ENCODE measurements around the gene CCDC13. TPM values are rescaled to one million over a fixed set of nuclear protein-coding genes. Genes with fewer than 3 reads are reported as not detected.

Gene CCDC13
- total and polyA plus RNA-seq, 2 experiments from 2014 or later = 0.27 to 0.45 TPM

- peaks cover 8% of the 10 kb centered on the region; the same call in 2 of the 3 replicates for H3K4me1 Mint-ChIP-seq
- Histone ChIP-seq H4K20me1 (replicated peaks; ENCODE audit: insufficient read depth) (no peaks in the 10 kb centered on the region), H3K4me2 (no peak overlapping the region)
Observed at GRCh38 chr3:42819351-42819965, 46.4 kb upstream of the CCDC13 start.

More at GRCh38 chr3:42819351-42819965, 46.4 kb upstream of the CCDC13 start:
- Histone ChIP-seq H3K36me3 (ENCODE audit: insufficient read depth) (no peaks in the 10 kb centered on the region), H3K9me2 (ENCODE audit: insufficient read depth) (no peaks in the 10 kb centered on the region), H3K27me3 (ENCODE audit: insufficient read depth) (no peaks in the 10 kb centered on the region), H3K79me2 (replicated peaks; ENCODE audit: insufficient read depth) (no peaks in the 10 kb centered on the region), H3K4me1 (ENCODE audit: insufficient read depth) (0 out of 2 replicates have a peak, but pooled peaks cover 5% of the 10 kb centered on the region), H3F3A (replicated peaks; ENCODE audit: low read depth) (no peaks in the 10 kb centered on the region), H2AFZ (no peak overlapping the region; the same call in 1 of the 2 replicates), H3K4me3 (no peak overlapping the region), H3K27ac (ENCODE audit: low read depth) (no peak overlapping the region)
- peaks cover 4% of the 10 kb centered on the region for H3K27me3 Mint-ChIP-seq (ENCODE audit: insufficient read depth, low read depth, poor library complexity)
- no peaks in the 10 kb centered on the region for H3K36me3 Mint-ChIP-seq (ENCODE audit: low read depth)
- ATAC-seq (peak; percentile 93), DNase-seq (ENCODE audit: low spot score) (peak; percentile 67)
- no peak overlapping the region for H3K4me3 Mint-ChIP-seq
- H3K9me3 Mint-ChIP-seq = no peaks in the 10 kb centered on the region; the same call in 2 of the 3 replicates
- TF ChIP-seq ZNF462 (CRISPR knock-in tag; IDR thresholded peaks at IDR 0.05) (no peak), REST (IDR thresholded peaks at IDR 0.05; ENCODE audit: unreplicated experiment) (no peak), ZNF331 (CRISPR knock-in tag; IDR thresholded peaks at IDR 0.05; ENCODE audit: low read depth) (no peak), ETS1 (IDR thresholded peaks at IDR 0.05) (no peak), EZH2 (IDR thresholded peaks at IDR 0.05; ENCODE audit: low read depth, unreplicated experiment) (no peak), CTCF (conservative IDR thresholded peaks at IDR 0.05; ENCODE audit: low read depth in 2 of 2) (no peak; a peak in 1 of 4 replicates), NANOG (IDR thresholded peaks at IDR 0.05; ENCODE audit: borderline replicate concordance) (no peak), STAT1 (IDR thresholded peaks at IDR 0.05; ENCODE audit: unreplicated experiment) (no peak), CREB1 (CRISPR knock-in tag; IDR thresholded peaks at IDR 0.05; ENCODE audit: low read depth) (no peak), EZH2phosphoT487 (IDR thresholded peaks at IDR 0.05; ENCODE audit: unreplicated experiment) (no peak), JUNB (IDR thresholded peaks at IDR 0.05; ENCODE audit: unreplicated experiment) (no peak), POLR2AphosphoS5 (IDR thresholded peaks at IDR 0.05; ENCODE audit: low read depth) (no peak), ZNF114 (CRISPR knock-in tag; IDR thresholded peaks at IDR 0.05) (no peak)
- H3K27ac Mint-ChIP-seq = no peak overlapping the region
